HG03520 (cell line): ENCODE results near the gene KLHL13.
"Not testable (repeated sequence)": the region's sequence is repeated elsewhere in the genome, so short reads cannot be mapped to it uniquely, and the experiment has no call there.

Experiments used
- ATAC-seq: cut with Tn5 transposase; IDR thresholded peaks from one replicate; pipeline ENCODE4 v1.9.1; 2021; ENCODE audit warnings: mild to moderate bottlenecking, moderate library complexity; ENCODE audit not compliant: unreplicated experiment

KLHL13 gene

DNA sequence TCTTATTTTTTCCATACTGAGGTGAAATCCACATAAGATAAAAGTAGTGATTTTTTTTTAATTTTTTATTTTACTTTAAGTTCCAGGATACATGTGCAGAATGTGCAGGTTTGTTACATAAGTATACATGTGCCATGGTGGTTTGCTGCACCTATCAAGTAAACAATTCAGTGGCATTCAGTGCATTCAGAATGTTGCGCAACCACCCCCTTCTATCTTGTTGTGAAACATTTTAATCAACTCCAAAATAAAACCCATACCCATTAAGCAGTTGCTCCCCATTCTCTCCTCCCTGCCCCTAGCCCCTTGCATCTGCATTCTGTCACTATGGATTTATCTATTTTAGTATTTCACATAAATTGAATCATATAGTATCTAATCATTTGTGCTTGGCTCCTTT lies 121.2 kb downstream of the KLHL13 start:
- no peak for ATAC-seq

GRCh38 chrX:117992192-117992723 lies 124.4 kb downstream of the KLHL13 start:
- no peak for ATAC-seq

- ATAC-seq, result no peak
These were observed 126.2 kb downstream of the KLHL13 start for GRCh38 chrX:117990438-117990837.

DNA sequence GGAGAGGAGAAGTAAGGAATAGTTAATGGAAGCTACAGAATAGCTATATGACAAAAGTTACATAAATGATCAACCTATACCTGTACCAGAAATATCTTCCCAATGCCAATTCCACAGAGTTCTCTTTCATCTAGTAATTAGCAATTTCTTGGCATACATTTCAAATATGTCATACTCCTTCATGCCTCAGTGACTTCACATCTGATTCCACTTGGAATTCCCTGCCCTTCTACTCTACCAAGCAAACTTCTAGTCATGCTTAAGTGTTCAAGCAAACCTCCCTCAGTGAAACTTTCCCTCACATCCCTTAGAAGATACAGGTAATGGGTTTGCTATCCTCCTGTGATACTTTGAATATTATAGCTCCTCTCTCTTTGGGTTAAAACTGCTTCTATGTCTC lies 127.1 kb downstream of the KLHL13 start:
- no peak for ATAC-seq

GRCh38 chrX:117987373-117987772 lies 129.2 kb downstream of the KLHL13 start:
- ATAC-seq, result no peak

GRCh38 chrX:117985241-117985640 lies 131.4 kb downstream of the KLHL13 start:
- no peak for ATAC-seq

DNA sequence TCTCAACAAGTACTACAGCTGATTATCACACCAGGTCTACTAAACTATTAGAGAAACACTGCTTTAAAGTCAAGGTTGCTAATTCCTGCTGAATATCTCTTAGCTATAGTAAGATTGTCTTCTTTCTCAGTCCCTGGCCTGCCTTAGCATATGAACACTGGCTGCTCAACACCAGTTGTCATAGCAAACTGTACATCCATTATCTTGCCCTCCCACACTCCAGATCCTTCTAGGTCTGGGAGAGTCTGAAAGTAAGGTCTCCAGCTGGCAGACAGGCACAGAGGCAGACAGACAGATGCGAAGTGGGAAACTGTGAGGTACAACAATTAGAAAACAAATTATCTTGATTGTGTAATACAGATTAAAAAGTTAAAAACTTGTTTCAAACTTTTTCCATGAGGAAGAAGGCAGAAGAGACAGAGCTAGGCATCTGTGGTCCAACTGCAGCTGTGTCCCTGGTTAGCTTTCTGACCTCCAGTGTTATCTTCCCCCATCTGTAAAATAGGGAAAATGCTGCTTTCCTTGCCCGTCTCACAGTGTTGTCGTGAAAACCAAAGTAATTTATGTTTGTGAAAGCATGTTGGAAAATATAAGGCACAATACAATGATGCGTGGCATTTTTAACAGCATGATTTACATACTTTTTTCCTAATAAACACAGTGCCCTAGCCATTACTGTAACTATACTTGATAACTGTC lies 133.8 kb downstream of the KLHL13 start:
- ATAC-seq, result no peak

DNA sequence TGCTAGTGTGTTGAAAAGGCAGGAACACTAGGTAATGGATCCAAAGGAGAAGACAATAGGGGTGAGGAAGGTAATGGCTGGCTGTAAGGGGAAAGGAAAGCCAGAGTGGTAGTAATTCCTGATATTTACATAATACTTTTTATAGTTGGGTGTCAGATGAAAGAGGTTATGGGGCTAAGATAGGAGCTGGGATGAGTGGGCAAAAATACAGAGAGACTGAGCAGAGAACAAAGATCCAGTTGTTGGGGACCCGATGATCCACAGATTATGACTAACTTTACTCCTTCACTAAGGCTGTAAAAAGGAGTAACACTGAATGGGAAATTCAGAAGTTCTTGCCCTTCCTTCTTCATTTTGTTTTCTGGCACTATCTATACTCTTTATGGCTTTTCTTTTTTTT lies 138.2 kb downstream of the KLHL13 start:
- no peak for ATAC-seq

DNA sequence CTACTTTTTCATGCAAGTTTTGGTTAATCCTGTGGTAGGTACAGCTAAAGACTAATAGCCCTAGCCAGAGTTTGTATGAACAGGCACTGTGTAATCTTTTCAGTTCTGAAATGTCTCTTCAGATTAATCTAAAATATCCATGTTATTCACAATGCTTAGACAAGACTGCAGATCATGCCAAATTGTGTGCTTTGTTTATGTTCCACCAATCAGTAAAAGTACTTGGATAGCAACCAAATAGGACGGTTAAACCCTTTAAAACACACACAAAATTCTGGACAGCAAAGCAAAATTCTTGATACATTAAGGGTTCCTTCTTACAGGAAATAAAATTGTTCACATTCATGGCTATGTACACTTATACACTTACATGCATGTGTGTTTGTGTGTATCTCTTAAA lies 139.1 kb downstream of the KLHL13 start:
- no peak for ATAC-seq

DNA sequence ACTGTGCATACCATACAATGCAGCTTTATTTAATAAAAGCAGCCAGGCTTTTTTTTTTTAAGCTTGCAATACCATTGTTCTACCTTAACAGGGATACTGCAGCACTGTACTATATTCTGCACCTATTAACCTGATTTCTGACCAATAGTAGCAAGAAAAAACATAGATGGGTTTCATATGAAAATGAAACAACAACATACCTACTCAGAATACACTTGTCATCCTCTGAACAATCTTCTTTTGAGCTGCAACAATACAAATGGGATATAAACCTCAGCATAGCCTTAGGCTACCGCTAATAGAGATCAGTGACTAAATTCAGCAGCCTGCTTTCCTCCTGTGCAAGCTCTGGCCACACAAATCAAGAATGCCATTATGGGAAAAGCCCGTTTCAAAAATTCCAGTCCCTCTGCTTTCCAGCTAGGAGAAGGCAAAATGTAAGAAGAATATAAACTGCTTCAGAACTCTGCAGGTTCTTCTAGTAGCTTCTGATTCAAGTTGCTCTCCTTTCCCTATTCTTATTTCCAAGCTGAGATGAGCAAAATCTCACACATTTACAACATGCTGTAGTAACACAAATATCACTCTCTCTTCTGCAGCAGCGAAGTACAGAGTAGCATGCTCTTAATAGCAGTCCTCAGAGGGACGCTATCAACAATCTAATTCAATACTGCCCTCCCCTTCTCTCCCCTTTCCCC lies 143.4 kb downstream of the KLHL13 start:
- ATAC-seq, result no peak

DNA sequence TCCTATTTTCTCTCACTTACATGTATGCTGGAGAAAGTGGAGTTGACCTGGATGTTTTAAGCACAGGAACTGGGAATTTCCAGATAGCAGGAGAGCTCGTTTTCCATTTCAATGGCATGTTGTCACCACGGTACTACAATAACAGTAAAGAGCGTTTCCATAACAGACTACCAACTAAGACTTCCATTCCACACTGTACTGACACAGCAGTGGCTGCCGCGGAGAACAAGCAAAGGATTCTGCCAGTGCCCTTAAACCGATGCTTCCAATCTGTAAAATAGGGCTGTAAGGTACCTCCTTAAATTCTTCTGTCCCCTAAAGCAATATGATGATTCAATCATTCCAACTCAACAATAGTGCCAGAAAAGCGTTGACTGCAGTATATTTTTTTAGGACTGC lies 143.9 kb downstream of the KLHL13 start:
- no peak for ATAC-seq

DNA sequence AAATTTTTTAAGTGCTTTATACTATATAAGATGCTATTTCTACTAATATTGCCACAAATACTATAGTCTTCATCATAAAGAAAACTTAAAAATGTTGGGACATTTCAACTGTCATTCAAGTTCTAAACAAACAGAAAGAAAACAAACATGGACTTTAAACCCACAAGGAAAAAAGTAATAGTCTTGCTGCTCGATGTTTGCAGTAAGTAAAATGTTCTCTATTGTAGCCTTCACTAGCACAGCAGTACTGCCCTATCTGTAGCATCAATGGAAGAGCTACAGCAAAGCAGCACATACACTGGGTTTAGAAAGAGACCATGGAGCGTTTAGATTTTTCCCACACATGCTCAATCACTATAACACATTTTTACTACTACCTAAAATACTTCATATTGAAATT lies 146.8 kb downstream of the KLHL13 start:
- ATAC-seq, result no peak

- no peak for ATAC-seq
These were observed 147.3 kb downstream of the KLHL13 start for GRCh38 chrX:117969328-117969727.

DNA sequence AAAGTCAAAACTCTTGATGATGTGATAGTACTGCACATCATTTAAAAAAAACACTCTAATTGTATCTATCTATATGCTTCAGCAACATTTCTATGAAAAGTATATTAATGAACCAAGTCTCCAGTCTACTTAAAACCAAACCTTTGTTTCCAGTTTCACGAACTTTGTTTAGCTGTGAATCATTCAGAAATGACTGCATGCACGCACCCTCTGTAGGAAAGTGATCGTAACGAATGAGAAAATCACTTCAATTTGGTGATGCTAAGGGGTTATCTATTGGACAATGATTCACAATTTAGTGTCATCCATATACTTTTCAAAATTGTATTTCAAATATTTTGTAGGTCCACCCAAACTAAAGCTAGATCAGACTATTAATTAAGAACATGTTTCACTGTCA lies 157.6 kb downstream of the KLHL13 start:
- ATAC-seq, result no peak

DNA sequence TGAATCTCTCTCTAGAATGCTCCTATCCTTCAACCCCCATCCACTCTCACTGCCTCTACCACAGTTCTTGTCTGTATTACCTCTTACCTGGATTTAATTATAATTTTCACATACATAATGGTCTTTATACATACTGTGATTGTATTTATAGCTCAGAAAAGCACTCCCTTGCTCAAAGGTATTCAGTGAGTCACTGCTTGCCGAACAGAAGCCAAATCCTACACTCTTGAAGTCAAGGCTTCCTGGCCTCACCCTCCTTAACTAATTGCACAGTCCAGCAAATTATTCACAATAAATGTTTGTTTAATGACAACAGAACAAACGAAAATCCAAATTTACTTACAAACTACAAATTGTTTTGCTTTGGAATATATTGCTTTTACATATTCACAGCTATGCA lies 159.5 kb downstream of the KLHL13 start:
- no peak for ATAC-seq

- not testable (repeated sequence) for ATAC-seq
These were observed 177.3 kb downstream of the KLHL13 start for GRCh38 chrX:117939296-117939695.

- no peak for ATAC-seq
These were observed 180.5 kb downstream of the KLHL13 start for GRCh38 chrX:117936118-117936517.

GRCh38 chrX:117930116-117930515 lies 186.5 kb downstream of the KLHL13 start:
- ATAC-seq, result not testable (repeated sequence)

DNA sequence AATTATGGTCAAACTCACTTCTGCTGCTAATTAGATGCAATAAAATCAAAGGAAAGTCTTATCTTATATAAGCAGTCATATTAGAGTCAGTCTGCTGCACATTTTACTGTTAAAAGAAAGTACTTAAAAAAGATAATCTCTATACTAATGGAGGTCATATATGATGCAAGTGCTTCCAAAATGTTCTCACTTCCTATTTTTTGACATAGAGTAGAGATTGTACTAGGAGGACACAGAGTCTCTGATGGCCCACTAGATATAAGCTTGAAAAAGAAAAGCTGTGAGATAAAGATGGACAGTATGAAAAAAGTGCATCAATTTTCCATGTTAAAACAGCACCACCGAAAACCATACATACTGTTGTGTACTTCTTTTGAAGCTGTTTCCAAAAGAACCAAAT lies 196.9 kb downstream of the KLHL13 start:
- no peak for ATAC-seq

GRCh38 chrX:117910216-117910615 lies 206.4 kb downstream of the KLHL13 start:
- ATAC-seq, result no peak

DNA sequence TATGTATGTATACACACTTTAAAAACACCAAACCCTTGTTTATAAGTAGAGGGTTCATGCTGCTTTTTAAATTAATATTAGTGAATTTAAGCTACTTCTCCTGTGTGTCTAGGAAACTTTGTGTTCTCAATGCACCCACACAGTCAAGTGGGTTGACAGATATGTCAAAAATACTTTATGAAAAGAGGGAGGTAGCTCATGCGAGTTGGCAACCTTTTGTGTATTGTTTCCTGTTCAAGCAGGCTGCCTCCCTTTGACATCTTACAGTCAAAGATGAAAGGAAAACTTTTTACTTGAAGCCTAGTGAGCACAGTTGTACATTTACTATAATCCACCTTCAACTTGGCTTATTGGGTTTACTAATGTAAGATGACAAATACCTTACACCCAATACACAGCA lies 218.4 kb downstream of the KLHL13 start:
- ATAC-seq, result no peak

DNA sequence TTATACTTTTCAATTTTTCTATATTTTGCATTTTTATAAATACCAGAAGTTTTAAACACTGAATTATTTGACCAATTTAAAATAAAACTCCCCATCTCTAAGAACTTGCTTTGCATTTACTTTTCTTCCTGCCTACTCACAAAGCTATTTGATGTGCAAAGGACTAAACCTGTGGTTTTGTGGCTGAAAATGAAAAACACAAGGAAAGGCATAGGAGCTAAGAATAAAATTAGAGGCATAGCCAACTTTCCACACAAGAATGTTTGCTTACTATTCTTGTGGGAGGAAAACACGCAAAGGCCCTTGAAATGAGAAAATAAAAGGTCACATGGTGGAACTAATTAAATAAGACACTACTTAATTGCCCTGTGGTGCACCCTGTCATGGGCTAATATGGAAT lies 221.2 kb downstream of the KLHL13 start:
- ATAC-seq, result no peak
